Thoracic aorta (tissue), 2 donors: ENCODE measurements around the gene ALPP. TPM values are rescaled to one million over a fixed set of nuclear protein-coding genes. Genes with fewer than 3 reads are reported as not detected.

ENCODE experiments used
- ATAC-seq: fragments of 150-250 bp; one replicate; pipeline ENCODE4 v1.8.0; 2017; ENCODE audit warnings: low read depth; ENCODE audit not compliant: insufficient number of reproducible peaks, low FRiP score
- DNase-seq: peaks from one replicate; pipeline ENCODE4 v3.0.0-alpha.2; 2020; ENCODE audit warnings: low spot score
- H3K27ac ChIP-seq, 2 donors: fragments of 200-600 bp; sonication (generic); 1 replicate in 1 of 2; 2 replicates in 1 of 2; pipeline ENCODE4 v1.5.1; 2016; ENCODE audit warnings: mild to moderate bottlenecking in 2 of 2, moderate library complexity in 2 of 2
- H3K27me3 ChIP-seq: fragments of 200-600 bp; sonication (generic); replicated peaks from 2 replicates; pipeline ENCODE4 v1.6.0; 2016; ENCODE audit warnings: mild to moderate bottlenecking; ENCODE audit not compliant: insufficient read depth
- H3K36me3 ChIP-seq: fragments of 200-600 bp; sonication (generic); one replicate; pipeline ENCODE4 v1.5.1; 2016
- H3K4me1 ChIP-seq, 2 donors: fragments of 200-600 bp; sonication (generic); 1 replicate in 1 of 2; 2 replicates in 1 of 2; pipeline versions ENCODE4 v1.5.1 to v1.6.0; 2016; ENCODE audit warnings: low read depth in 2 of 2, mild to moderate bottlenecking in 1 of 2; ENCODE audit not compliant: control insufficient read depth in 1 of 2
- H3K4me3 ChIP-seq: fragments of 200-600 bp; sonication (generic); 2 replicates; pipeline ENCODE4 v1.5.1; 2016; ENCODE audit warnings: mild to moderate bottlenecking
- H3K9me3 ChIP-seq: fragments of 200-600 bp; sonication (generic); 2 replicates; pipeline ENCODE4 v1.5.1; 2016
- CTCF ChIP-seq: fragments of 200-600 bp; sonication (generic); IDR thresholded peaks from one replicate; pipeline ENCODE4 v1.5.1; 2019; ENCODE audit warnings: antibody characterized with exemption
- total RNA-seq, 2 donors: library from RNA; depleted of rRNA; stranded (reverse); fragments of >200 nt; gene quantifications; one replicate each; pipeline versions ENCODE4 v1.1.0 to v1.2.3, GENCODE V29; 2016

ALPP gene
- total RNA-seq, 2 donors from 2014 or later, result not detected

- DNase-seq (no peak), ATAC-seq (no peak)
- no peaks in the 10 kb centered on the region for H3K9me3 ChIP-seq
- no peaks in the 10 kb centered on the region for H3K27me3 ChIP-seq
- no peak overlapping the region for H3K27ac ChIP-seq
- no peaks in the 10 kb centered on the region for H3K4me1 ChIP-seq
- TF ChIP-seq CTCF, result no peak
- no peaks in the 10 kb centered on the region for H3K36me3 ChIP-seq
- H3K4me3 ChIP-seq, result no peak overlapping the region
These were observed 31.8 kb downstream of the ALPP start for GRCh38 chr2:232410238-232410900.

GRCh38 chr2:232411901-232412629 is 33.5 kb downstream of the ALPP start:
- H3K4me3 ChIP-seq, result no peak overlapping the region
- no peak for ATAC-seq
- H3K27me3 ChIP-seq, result no peaks in the 10 kb centered on the region
- no peak for DNase-seq
- TF ChIP-seq CTCF, result no peak
- no peak overlapping the region for H3K27ac ChIP-seq
- H3K36me3 ChIP-seq, result no peaks in the 10 kb centered on the region
- H3K4me1 ChIP-seq, result no peaks in the 10 kb centered on the region
- H3K9me3 ChIP-seq, result no peaks in the 10 kb centered on the region

- TF ChIP-seq CTCF, result no peak
- no peaks in the 10 kb centered on the region for H3K27me3 ChIP-seq
- no peak for DNase-seq
These were observed 34.4 kb downstream of the ALPP start for GRCh38 chr2:232412986-232413385.

GRCh38 chr2:232415138-232415690 is 36.7 kb downstream of the ALPP start:
- DNase-seq (no peak), ATAC-seq (no peak)
- no peaks in the 10 kb centered on the region for H3K36me3 ChIP-seq
- H3K4me1 ChIP-seq, result peaks cover 0 to 12% of the 10 kb centered on the region in 2 donors
- H3K27me3 ChIP-seq, result no peaks in the 10 kb centered on the region
- no peak overlapping the region for H3K4me3 ChIP-seq
- no peak overlapping the region for H3K27ac ChIP-seq
- no peak for TF ChIP-seq CTCF
- H3K9me3 ChIP-seq, result no peaks in the 10 kb centered on the region

More at GRCh38 chr2:232412986-232413385, 34.4 kb downstream of the ALPP start:
- no peak overlapping the region for H3K4me3 ChIP-seq
- no peaks in the 10 kb centered on the region for H3K4me1 ChIP-seq
- ATAC-seq, result no peak
- no peak overlapping the region for H3K27ac ChIP-seq
- no peaks in the 10 kb centered on the region for H3K36me3 ChIP-seq
- no peaks in the 10 kb centered on the region for H3K9me3 ChIP-seq

GRCh38 chr2:232415736-232416520 is 37.4 kb downstream of the ALPP start:
- TF ChIP-seq CTCF, result no peak
- Histone ChIP-seq H3K4me3 (no peak overlapping the region), H3K4me1 (peaks cover 0 to 19% of the 10 kb centered on the region in 2 donors), H3K36me3 (no peaks in the 10 kb centered on the region), H3K27ac (no peak overlapping the region), H3K27me3 (peaks cover under 1% of the 10 kb centered on the region), H3K9me3 (no peaks in the 10 kb centered on the region)
- DNase-seq (no peak), ATAC-seq (no peak)
